ENCODE results near the gene UBN1. TPM values are rescaled to one million over a fixed set of nuclear protein-coding genes. Genes with fewer than 3 reads are reported as not detected.

UBN1 gene
- total and polyA plus RNA-seq, 4 donors: 13.8 to 17.5 (median 16.3) TPM

DNA sequence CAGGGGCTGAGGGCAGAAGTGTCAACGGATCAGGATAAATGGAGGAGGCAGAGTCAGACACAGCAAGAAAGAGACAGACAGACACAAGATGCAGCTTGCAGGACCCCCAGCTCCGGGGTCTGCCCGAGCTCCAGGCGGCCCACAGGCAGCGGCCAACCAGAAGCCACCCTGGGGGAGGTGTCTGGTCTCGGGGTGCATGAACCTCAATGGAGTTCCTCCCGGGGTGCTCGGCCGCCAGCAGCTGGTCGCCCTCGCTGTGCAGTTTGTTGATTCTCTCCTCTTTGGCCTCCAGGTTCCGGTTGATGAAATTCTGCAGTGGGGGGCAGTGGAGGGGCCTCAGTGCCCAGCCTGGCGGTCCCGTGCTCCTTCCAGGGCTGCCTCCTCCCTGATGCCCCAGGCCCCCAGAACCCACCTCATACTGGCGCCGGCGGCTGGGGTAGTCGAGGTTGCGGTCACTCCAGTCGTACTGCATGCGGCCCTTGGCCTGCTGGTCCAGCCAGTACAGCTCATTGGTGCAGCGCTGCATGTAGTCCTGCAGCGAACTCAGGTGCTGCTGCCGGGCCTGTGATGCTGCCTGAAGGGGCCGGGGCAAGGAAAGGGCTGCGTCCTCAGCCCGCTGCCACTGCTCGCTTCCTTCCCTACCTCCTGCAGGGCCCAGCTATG, 51.7 kb downstream of the UBN1 start:
- no peaks in the 10 kb centered on the region for H3K4me1 ChIP-seq (ENCODE audit: control insufficient read depth, insufficient read depth, low read length)
- no peak overlapping the region for H3K4me3 ChIP-seq (ENCODE audit: low read depth, low read length)
- no peaks in the 10 kb centered on the region for H3K27me3 ChIP-seq (ENCODE audit: control insufficient read depth, insufficient read depth, low read length)
- no peak for DNase-seq (ENCODE audit: low read depth in 4 of 6, low spot score in 6 of 6)
- no peaks in the 10 kb centered on the region for H3K9me3 ChIP-seq (ENCODE audit: control insufficient read depth, insufficient read depth, low read length)
- H3K27ac ChIP-seq (ENCODE audit: low read depth, low read length): no peak overlapping the region
- WGBS (ENCODE audit: insufficient coverage): 92% methylated on average over 25 of the region's 28 CpGs
- peaks cover 15% of the 10 kb centered on the region for H3K36me3 ChIP-seq (ENCODE audit: control insufficient read depth, insufficient read depth, low read length)

- H3K9me3 ChIP-seq (ENCODE audit: control insufficient read depth, insufficient read depth, low read length): no peaks in the 10 kb centered on the region
- H3K4me3 ChIP-seq (ENCODE audit: low read depth, low read length): no peak overlapping the region
- no peak for DNase-seq (ENCODE audit: low read depth in 4 of 6, low spot score in 6 of 6)
- H3K4me1 ChIP-seq (ENCODE audit: control insufficient read depth, insufficient read depth, low read length): no peaks in the 10 kb centered on the region
- no peaks in the 10 kb centered on the region for H3K27me3 ChIP-seq (ENCODE audit: control insufficient read depth, insufficient read depth, low read length)
- 82% methylated on average over 4 of the region's 6 CpGs for WGBS (ENCODE audit: insufficient coverage)
- peaks cover 15% of the 10 kb centered on the region for H3K36me3 ChIP-seq (ENCODE audit: control insufficient read depth, insufficient read depth, low read length)
- no peak overlapping the region for H3K27ac ChIP-seq (ENCODE audit: low read depth, low read length)
These were observed 52.2 kb downstream of the UBN1 start for GRCh38 chr16:4899474-4899846.

DNA sequence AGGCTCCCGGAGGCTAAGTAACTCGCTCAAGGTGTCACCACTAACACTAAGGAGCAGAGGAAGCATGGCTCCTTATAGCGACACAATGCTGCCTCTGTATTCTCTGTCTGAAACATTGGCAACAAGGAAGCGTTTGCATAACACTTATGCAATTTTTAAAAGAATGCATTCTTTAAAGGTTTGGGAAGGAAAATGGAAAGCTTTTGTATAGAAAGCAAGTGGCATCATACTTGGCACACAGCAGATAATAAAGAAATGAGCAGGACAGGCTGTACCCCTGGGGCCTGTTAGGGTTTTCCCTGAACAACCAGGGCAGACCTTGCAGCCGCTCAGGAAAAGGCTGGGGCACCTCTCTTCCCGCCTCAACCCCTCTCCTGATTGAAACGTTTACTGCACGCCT, 52.8 kb downstream of the UBN1 start:
- Histone ChIP-seq H3K4me1 (ENCODE audit: control insufficient read depth, insufficient read depth, low read length) (no peaks in the 10 kb centered on the region), H3K27ac (ENCODE audit: low read depth, low read length) (no peak overlapping the region), H3K27me3 (ENCODE audit: control insufficient read depth, insufficient read depth, low read length) (no peaks in the 10 kb centered on the region), H3K4me3 (ENCODE audit: low read depth, low read length) (no peak overlapping the region), H3K9me3 (ENCODE audit: control insufficient read depth, insufficient read depth, low read length) (no peaks in the 10 kb centered on the region), H3K36me3 (ENCODE audit: control insufficient read depth, insufficient read depth, low read length) (peaks cover 15% of the 10 kb centered on the region)
- 88% methylated on average over 4 of the region's 8 CpGs for WGBS (ENCODE audit: insufficient coverage)
- no peak for DNase-seq (ENCODE audit: low read depth in 4 of 6, low spot score in 6 of 6)

GRCh38 chr16:4900750-4901149, 53.5 kb downstream of the UBN1 start:
- H3K4me3 ChIP-seq (ENCODE audit: low read depth, low read length): no peak overlapping the region
- no peaks in the 10 kb centered on the region for H3K27me3 ChIP-seq (ENCODE audit: control insufficient read depth, insufficient read depth, low read length)
- no peaks in the 10 kb centered on the region for H3K9me3 ChIP-seq (ENCODE audit: control insufficient read depth, insufficient read depth, low read length)
- H3K4me1 ChIP-seq (ENCODE audit: control insufficient read depth, insufficient read depth, low read length): no peaks in the 10 kb centered on the region
- H3K27ac ChIP-seq (ENCODE audit: low read depth, low read length): no peak overlapping the region
- WGBS (ENCODE audit: insufficient coverage): 79% methylated on average over 8 of the region's 11 CpGs
- no peak for DNase-seq (ENCODE audit: low read depth in 4 of 6, low spot score in 6 of 6)
- peaks cover 9% of the 10 kb centered on the region for H3K36me3 ChIP-seq (ENCODE audit: control insufficient read depth, insufficient read depth, low read length)

- Histone ChIP-seq H3K36me3 (ENCODE audit: control insufficient read depth, insufficient read depth, low read length) (peaks cover 9% of the 10 kb centered on the region), H3K27me3 (ENCODE audit: control insufficient read depth, insufficient read depth, low read length) (no peaks in the 10 kb centered on the region), H3K4me3 (ENCODE audit: low read depth, low read length) (no peak overlapping the region), H3K9me3 (ENCODE audit: control insufficient read depth, insufficient read depth, low read length) (no peaks in the 10 kb centered on the region), H3K27ac (ENCODE audit: low read depth, low read length) (no peak overlapping the region), H3K4me1 (ENCODE audit: control insufficient read depth, insufficient read depth, low read length) (no peaks in the 10 kb centered on the region)
- no peak for DNase-seq (ENCODE audit: low read depth in 4 of 6, low spot score in 6 of 6)
- 88% methylated on average over 13 of the region's 13 CpGs for WGBS (ENCODE audit: insufficient coverage)
These were observed 54.8 kb downstream of the UBN1 start for GRCh38 chr16:4902038-4902437.

GRCh38 chr16:4904108-4904941, 57.0 kb downstream of the UBN1 start:
- Histone ChIP-seq H3K27me3 (ENCODE audit: control insufficient read depth, insufficient read depth, low read length) (no peaks in the 10 kb centered on the region), H3K4me1 (ENCODE audit: control insufficient read depth, insufficient read depth, low read length) (no peaks in the 10 kb centered on the region), H3K27ac (ENCODE audit: low read depth, low read length) (no peak overlapping the region), H3K4me3 (ENCODE audit: low read depth, low read length) (no peak overlapping the region), H3K36me3 (ENCODE audit: control insufficient read depth, insufficient read depth, low read length) (peaks cover 3% of the 10 kb centered on the region), H3K9me3 (ENCODE audit: control insufficient read depth, insufficient read depth, low read length) (no peaks in the 10 kb centered on the region)
- WGBS (ENCODE audit: insufficient coverage): 77% methylated on average over 16 of the region's 16 CpGs
- no peak for DNase-seq (ENCODE audit: low read depth in 4 of 6, low spot score in 6 of 6)

DNA sequence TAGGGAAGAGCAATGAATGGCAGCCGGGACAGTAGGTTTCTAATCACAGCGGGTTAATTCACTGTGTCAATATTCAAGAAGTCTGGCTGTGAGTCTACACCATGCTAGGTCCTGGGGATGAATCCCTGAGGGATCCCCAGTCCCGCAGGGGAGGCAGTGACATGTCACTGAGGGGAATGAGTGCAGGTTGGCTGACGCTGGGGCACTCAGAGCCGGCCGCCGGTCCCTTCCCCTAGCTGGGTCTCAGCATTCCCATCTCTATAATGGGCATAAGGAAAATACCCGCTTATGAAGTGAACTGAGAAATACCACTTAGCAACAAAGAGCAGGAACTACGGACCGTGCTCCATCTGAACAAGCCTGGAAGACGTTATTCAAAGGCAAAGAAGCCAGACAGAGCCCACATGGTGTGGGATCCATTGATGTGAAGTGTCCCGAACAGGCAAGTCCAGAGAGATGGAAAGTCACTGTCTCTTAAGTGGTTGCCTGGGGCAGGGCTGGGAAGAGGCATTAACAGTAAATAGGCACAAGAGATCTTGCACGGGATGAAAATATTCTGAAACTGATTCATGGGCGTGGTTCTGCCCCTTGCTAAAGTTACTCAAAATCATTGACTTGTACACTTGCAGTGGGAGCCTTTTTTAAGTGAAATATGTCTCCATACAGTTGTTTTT, 57.8 kb downstream of the UBN1 start:
- DNase-seq (ENCODE audit: low read depth in 4 of 6, low spot score in 6 of 6): no peak
- H3K27ac ChIP-seq (ENCODE audit: low read depth, low read length): no peak overlapping the region
- H3K9me3 ChIP-seq (ENCODE audit: control insufficient read depth, insufficient read depth, low read length): no peaks in the 10 kb centered on the region
- 72% methylated on average over 11 of the region's 14 CpGs for WGBS (ENCODE audit: insufficient coverage)
- H3K4me1 ChIP-seq (ENCODE audit: control insufficient read depth, insufficient read depth, low read length): no peaks in the 10 kb centered on the region
- no peaks in the 10 kb centered on the region for H3K27me3 ChIP-seq (ENCODE audit: control insufficient read depth, insufficient read depth, low read length)
- peaks cover 3% of the 10 kb centered on the region for H3K36me3 ChIP-seq (ENCODE audit: control insufficient read depth, insufficient read depth, low read length)
- no peak overlapping the region for H3K4me3 ChIP-seq (ENCODE audit: low read depth, low read length)

DNA sequence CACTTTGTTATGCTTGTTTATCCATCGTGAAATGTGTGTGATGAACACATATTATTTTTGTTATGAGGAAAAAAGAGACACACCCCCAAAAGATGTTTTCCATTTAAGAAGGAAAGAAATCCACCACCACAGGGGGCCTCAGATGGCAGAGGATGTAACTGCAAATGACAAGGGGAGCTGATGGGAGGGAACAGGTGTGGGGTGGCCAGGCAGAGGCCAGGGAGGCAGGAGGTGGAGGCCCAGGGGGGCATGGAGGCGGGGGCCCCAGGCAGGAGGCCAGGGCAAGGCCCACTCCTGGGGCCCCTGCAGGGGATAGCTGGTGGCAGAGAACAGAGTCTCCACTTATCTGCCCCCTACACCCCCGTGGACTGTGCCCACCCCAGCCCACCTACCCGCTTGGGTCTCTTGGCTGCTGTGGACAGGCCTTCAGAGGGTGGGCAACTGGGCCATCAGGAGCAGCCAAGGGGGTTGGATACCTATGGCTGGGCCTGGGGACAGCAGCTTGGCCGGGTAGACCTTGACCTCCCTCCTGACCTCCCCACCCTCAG, 61.6 kb downstream of the UBN1 start:
- whole genome bisulfite sequencing (ENCODE audit: insufficient coverage): 71% methylated on average over 2 of the region's 5 CpGs
- Histone ChIP-seq H3K9me3 (ENCODE audit: control insufficient read depth, insufficient read depth, low read length) (no peaks in the 10 kb centered on the region), H3K27ac (ENCODE audit: low read depth, low read length) (no peak overlapping the region), H3K36me3 (ENCODE audit: control insufficient read depth, insufficient read depth, low read length) (no peaks in the 10 kb centered on the region), H3K27me3 (ENCODE audit: control insufficient read depth, insufficient read depth, low read length) (no peaks in the 10 kb centered on the region), H3K4me3 (ENCODE audit: low read depth, low read length) (no peak overlapping the region), H3K4me1 (ENCODE audit: control insufficient read depth, insufficient read depth, low read length) (no peaks in the 10 kb centered on the region)
- no peak for DNase-seq (ENCODE audit: low read depth in 4 of 6, low spot score in 6 of 6)

- H3K27ac ChIP-seq (ENCODE audit: low read depth, low read length): no peak overlapping the region
These were observed 62.5 kb downstream of the UBN1 start for GRCh38 chr16:4909825-4910224.

More at GRCh38 chr16:4909825-4910224, 62.5 kb downstream of the UBN1 start:
- H3K36me3 ChIP-seq (ENCODE audit: control insufficient read depth, insufficient read depth, low read length): no peaks in the 10 kb centered on the region
- H3K4me3 ChIP-seq (ENCODE audit: low read depth, low read length): no peak overlapping the region
- no peak for DNase-seq (ENCODE audit: low read depth in 4 of 6, low spot score in 6 of 6)
- H3K9me3 ChIP-seq (ENCODE audit: control insufficient read depth, insufficient read depth, low read length): no peaks in the 10 kb centered on the region
- WGBS (ENCODE audit: insufficient coverage): 92% methylated on average over 7 of the region's 7 CpGs
- H3K27me3 ChIP-seq (ENCODE audit: control insufficient read depth, insufficient read depth, low read length): no peaks in the 10 kb centered on the region
- H3K4me1 ChIP-seq (ENCODE audit: control insufficient read depth, insufficient read depth, low read length): no peaks in the 10 kb centered on the region
